Endodermal cell (in vitro differentiated cells): Measurements from ENCODE around the gene SRRM4. TPM values are rescaled to one million over a fixed set of nuclear protein-coding genes. Genes with fewer than 3 reads are reported as not detected.

ENCODE experiments used
- DNase-seq: peaks from one replicate; pipeline ENCODE4 v3.0.0-alpha.2; 2017
- H3K27ac ChIP-seq: 2 replicates; pipeline ENCODE4 v1.5.1; 2013; ENCODE audit warnings: mild to moderate bottlenecking, low read depth, low read length, moderate library complexity
- H3K27me3 ChIP-seq: 2 replicates; pipeline ENCODE4 v1.6.1; 2013; ENCODE audit warnings: mild to moderate bottlenecking, low read length, moderate library complexity; ENCODE audit not compliant: insufficient read depth, control insufficient read depth, poor library complexity, severe bottlenecking
- H3K36me3 ChIP-seq: 2 replicates; pipeline ENCODE4 v1.7.0; 2013; ENCODE audit warnings: mild to moderate bottlenecking, low read length, moderate library complexity; ENCODE audit not compliant: control insufficient read depth, insufficient read depth
- H3K4me1 ChIP-seq: one replicate; pipeline ENCODE4 v1.7.0; 2013; ENCODE audit warnings: low read length; ENCODE audit not compliant: control insufficient read depth, insufficient read depth
- H3K4me3 ChIP-seq: 2 replicates; pipeline ENCODE4 v1.5.1; 2013; ENCODE audit warnings: mild to moderate bottlenecking, low read length, moderate library complexity
- H3K9ac ChIP-seq: 2 replicates; pipeline ENCODE4 v1.6.1; 2013; ENCODE audit warnings: mild to moderate bottlenecking, low read length, moderate library complexity; ENCODE audit not compliant: poor library complexity, severe bottlenecking; ENCODE audit errors: extremely low read depth
- H3K9me3 ChIP-seq: 2 replicates; pipeline ENCODE4 v1.6.1; 2013; ENCODE audit warnings: mild to moderate bottlenecking, low read length, moderate library complexity; ENCODE audit not compliant: control insufficient read depth
- H3K27ac Mint-ChIP-seq: 2 replicates; pipeline ENCODE4 v1.8.0; 2020; ENCODE audit warnings: mixed read lengths
- H3K27me3 Mint-ChIP-seq: 2 replicates; pipeline ENCODE4 v1.8.0; 2021; ENCODE audit warnings: mild to moderate bottlenecking, mixed read lengths; ENCODE audit not compliant: insufficient read depth
- H3K36me3 Mint-ChIP-seq: 2 replicates; pipeline ENCODE4 v1.8.0; 2020; ENCODE audit warnings: low read depth, mixed read lengths
- H3K4me1 Mint-ChIP-seq: 2 replicates; pipeline ENCODE4 v1.8.0; 2020; ENCODE audit warnings: mixed read lengths
- H3K4me3 Mint-ChIP-seq: 2 replicates; pipeline ENCODE4 v1.8.0; 2020; ENCODE audit warnings: mild to moderate bottlenecking, moderate library complexity, mixed read lengths
- H3K9me3 Mint-ChIP-seq: 2 replicates; pipeline ENCODE4 v1.8.0; 2020; ENCODE audit warnings: mild to moderate bottlenecking, mixed read lengths
- WGBS, 2 experiments: methylation state at CpG; one replicate each; pipeline versions ENCODE4 v1.1.5 to v1.1.7; 2013; ENCODE audit warnings: missing lambda C conversion rate in 2 of 2, mixed read lengths in 1 of 2; ENCODE audit not compliant: insufficient coverage in 1 of 2, insufficient read length in 1 of 2; 5-methylcytosine and 5-hydroxymethylcytosine counted together
- total RNA-seq, 2 donors: library from RNA; stranded (reverse); fragmentation: NEBNext Ultra II Directional in 1 of 2; extraction: Animal tissue kit (Norgen Biotek cat#: 25700) in 1 of 2; gene quantifications; 2 replicates in 1 of 2; 3 replicates in 1 of 2; pipeline ENCODE4 v1.2.1, GENCODE V29; 2021
- TF ChIP-seq, protein P1 (sequence below): fragments of 200-600 bp; sonication (generic); conservative IDR thresholded peaks from 2 replicates; pipeline ENCODE4 v1.5.0; 2021; ENCODE audit warnings: antibody characterized with exemption, mild to moderate bottlenecking

The SRRM4 gene
- total RNA-seq, 2 donors from 2014 or later, result 0.44 to 0.71 TPM

DNA sequence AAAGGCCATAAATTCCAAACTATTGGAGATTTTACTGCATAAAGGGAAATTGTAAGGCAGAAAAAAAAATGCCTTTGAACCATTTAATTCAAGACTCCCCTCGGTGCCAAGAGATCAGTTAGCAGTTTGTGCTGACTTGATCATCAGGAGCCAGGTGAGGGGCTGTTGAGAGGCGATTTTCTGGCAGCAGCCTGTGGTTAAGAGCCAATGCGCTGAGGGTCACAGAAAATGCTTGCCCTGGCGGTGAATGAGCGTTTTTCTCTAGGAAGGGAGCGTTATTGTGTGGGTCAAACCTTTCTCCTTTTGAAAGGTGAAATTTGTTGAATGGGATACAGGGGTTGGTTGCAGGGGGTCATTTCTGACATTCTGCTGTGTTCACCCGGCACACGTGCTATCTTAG lies 4.7 kb downstream of the SRRM4 start:
- Histone ChIP-seq H3K9me3 (no peaks in the 10 kb centered on the region), H3K36me3 (no peaks in the 10 kb centered on the region), H3K27ac (no peak overlapping the region), H3K4me1 (no peaks in the 10 kb centered on the region), H3K9ac (no peak overlapping the region), H3K4me3 (no peak overlapping the region), H3K27me3 (peaks cover 64% of the 10 kb centered on the region)
- H3K27ac Mint-ChIP-seq, result no peak overlapping the region
- DNase-seq, result peak; percentile 68
- TF ChIP-seq, protein P1, sequence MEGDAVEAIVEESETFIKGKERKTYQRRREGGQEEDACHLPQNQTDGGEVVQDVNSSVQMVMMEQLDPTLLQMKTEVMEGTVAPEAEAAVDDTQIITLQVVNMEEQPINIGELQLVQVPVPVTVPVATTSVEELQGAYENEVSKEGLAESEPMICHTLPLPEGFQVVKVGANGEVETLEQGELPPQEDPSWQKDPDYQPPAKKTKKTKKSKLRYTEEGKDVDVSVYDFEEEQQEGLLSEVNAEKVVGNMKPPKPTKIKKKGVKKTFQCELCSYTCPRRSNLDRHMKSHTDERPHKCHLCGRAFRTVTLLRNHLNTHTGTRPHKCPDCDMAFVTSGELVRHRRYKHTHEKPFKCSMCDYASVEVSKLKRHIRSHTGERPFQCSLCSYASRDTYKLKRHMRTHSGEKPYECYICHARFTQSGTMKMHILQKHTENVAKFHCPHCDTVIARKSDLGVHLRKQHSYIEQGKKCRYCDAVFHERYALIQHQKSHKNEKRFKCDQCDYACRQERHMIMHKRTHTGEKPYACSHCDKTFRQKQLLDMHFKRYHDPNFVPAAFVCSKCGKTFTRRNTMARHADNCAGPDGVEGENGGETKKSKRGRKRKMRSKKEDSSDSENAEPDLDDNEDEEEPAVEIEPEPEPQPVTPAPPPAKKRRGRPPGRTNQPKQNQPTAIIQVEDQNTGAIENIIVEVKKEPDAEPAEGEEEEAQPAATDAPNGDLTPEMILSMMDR, result peak; percentile 47
- H3K27me3 Mint-ChIP-seq, result peaks cover 88% of the 10 kb centered on the region
- 60% methylated on average over 6 to 8 of the region's 8 CpGs for WGBS, 2 experiments
- no peaks in the 10 kb centered on the region for H3K9me3 Mint-ChIP-seq
- H3K4me3 Mint-ChIP-seq, result no peak overlapping the region
- no peaks in the 10 kb centered on the region for H3K4me1 Mint-ChIP-seq
- no peaks in the 10 kb centered on the region for H3K36me3 Mint-ChIP-seq

DNA sequence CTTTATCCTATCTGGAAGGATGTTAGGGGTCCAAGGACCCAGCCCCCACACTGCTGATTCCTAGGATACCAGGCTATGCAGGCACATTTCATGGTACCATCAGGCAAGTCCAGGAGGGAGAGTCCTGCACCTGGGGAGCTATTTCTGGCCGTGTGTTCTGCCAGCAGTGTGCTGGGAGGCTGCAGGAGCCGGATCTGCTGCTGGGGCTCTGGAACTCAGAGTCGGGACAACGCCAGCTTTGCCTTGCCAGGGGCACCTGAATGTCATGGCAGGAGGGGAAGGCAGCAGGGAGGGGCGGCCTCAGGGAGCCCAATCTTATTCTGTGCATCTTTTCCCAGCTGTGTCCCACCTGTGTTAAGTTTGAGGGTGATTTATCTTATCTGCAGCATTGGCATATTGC lies 17.8 kb downstream of the SRRM4 start:
- Mint-ChIP-seq H3K27ac (no peak overlapping the region), H3K4me1 (peaks cover 10% of the 10 kb centered on the region), H3K9me3 (no peaks in the 10 kb centered on the region), H3K27me3 (peaks cover 36% of the 10 kb centered on the region), H3K36me3 (no peaks in the 10 kb centered on the region), H3K4me3 (no peak overlapping the region)
- Histone ChIP-seq H3K9me3 (no peaks in the 10 kb centered on the region), H3K4me1 (peaks cover 4% of the 10 kb centered on the region), H3K4me3 (no peak overlapping the region), H3K27me3 (peaks cover 30% of the 10 kb centered on the region), H3K36me3 (no peaks in the 10 kb centered on the region), H3K9ac (no peak overlapping the region), H3K27ac (no peak overlapping the region)
- WGBS, 2 experiments, result 85% methylated on average over 3 to 5 of the region's 5 CpGs
- no peak for DNase-seq
- TF ChIP-seq, protein P1, result no peak

DNA sequence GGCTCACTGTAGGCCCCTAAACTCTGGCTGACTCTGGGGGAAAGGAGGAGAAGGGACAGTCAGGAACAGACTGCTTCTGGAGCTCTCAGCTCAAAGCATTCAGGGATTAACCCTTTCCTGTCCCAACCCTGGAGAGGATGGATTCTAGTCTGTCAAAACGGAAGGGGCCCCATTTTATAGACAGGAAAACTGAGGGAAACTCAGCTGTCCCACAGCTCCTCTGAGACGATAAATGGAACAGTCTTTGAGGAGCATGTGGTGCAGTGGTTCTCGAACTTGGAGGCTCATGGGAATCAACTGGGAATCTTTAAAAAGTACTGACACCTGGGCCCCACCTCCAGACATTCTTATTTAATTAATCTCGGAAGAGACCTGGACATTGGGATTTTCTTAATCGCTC lies 23.7 kb downstream of the SRRM4 start:
- no peaks in the 10 kb centered on the region for H3K27me3 ChIP-seq
- H3K27ac ChIP-seq, result no peak overlapping the region
- Mint-ChIP-seq H3K27me3 (no peaks in the 10 kb centered on the region), H3K36me3 (no peaks in the 10 kb centered on the region), H3K27ac (no peak overlapping the region), H3K4me1 (peaks cover 35% of the 10 kb centered on the region), H3K4me3 (no peak overlapping the region), H3K9me3 (no peaks in the 10 kb centered on the region)
- H3K36me3 ChIP-seq, result no peaks in the 10 kb centered on the region
- no peaks in the 10 kb centered on the region for H3K9me3 ChIP-seq
- H3K9ac ChIP-seq, result no peak overlapping the region
- TF ChIP-seq, protein P1, result no peak
- H3K4me1 ChIP-seq, result peaks cover 12% of the 10 kb centered on the region
- H3K4me3 ChIP-seq, result no peak overlapping the region
- DNase-seq, result no peak
- WGBS, 2 experiments, result 88 to 93% methylated on average over 3 to 5 of the region's 5 CpGs
